ENCODE data around the gene FBXO46. TPM values are rescaled to one million over a fixed set of nuclear protein-coding genes. Genes with fewer than 3 reads are reported as not detected.

Gene FBXO46
- total and polyA plus RNA-seq, 10 of the 15 experiments (the other 5 are each of a cell fraction or from before 2014, with no cell fraction given), result 2.5 to 61.5 (median 13.7) TPM

DNA sequence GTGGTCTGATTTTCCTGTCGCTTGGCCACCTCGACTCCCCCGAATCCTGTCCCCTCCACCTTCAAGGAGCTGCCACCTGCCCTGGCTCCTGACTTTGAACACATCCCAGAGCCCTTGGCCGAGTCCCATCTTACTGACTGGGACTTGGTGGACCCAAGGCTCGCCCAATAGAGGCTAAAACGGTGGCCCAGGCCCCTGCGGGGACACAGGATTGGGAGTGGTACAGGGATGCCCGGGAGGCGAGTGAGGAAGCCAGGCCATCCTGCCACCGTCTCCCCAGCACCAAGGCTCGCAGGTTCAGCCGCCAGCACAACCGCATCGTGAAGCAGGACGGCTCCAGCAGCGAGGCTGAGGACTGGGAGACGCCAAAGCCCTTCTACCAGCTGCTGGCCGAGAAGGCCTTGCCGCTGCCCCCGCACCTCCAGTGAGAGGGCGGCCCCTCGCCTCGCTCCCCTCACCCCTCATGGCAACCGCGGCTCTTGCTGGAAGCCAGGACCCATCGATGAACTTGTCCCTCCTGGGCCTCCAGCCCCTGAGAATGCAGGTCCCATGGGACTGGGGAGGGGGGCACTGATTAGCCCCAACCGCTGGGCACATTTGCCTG, 33.1 kb upstream of the FBXO46 start:
- Histone ChIP-seq H3K79me2 (ENCODE audit: control insufficient read depth, insufficient read depth, low read length) (no peaks in the 10 kb centered on the region), H3K27me3 (replicated peaks in 1 of 2; ENCODE audit: control insufficient read depth in 2 of 2, insufficient read depth in 2 of 2, low read length in 1 of 2) (no peaks in the 10 kb centered on the region), H3K4me3 (no peak overlapping the region), H3K9me3 (replicated peaks; ENCODE audit: control insufficient read depth, insufficient read depth, low read length) (no peaks in the 10 kb centered on the region), H3K36me3 (ENCODE audit: control insufficient read depth in 2 of 2, insufficient read depth in 2 of 2, low read length in 1 of 2) (no peaks in the 10 kb centered on the region), H2AFZ (ENCODE audit: control insufficient read depth, low read depth, low read length) (no peak overlapping the region), H3K9ac (ENCODE audit: control insufficient read depth, insufficient read depth, low read length) (no peak overlapping the region), H3K4me2 (ENCODE audit: control insufficient read depth, insufficient read depth) (no peak overlapping the region), H4K20me1 (ENCODE audit: control insufficient read depth, insufficient read depth) (no peaks in the 10 kb centered on the region), H3K4me1 (ENCODE audit: control insufficient read depth, insufficient read depth, low read length) (no peaks in the 10 kb centered on the region), H3K27ac (ENCODE audit: control insufficient read depth, insufficient read depth) (no peak overlapping the region)
- ChIA-PET SMC1A (ENCODE audit: uncharacterized antibody, unreplicated experiment) (no interaction called here), CTCF (no interaction called here), POLR2A (no interaction called here), RAD21 (ENCODE audit: unreplicated experiment) (no interaction called here)
- BruUV-seq (replicated peaks), result no TSS peak
- ATAC-seq (no peak), DNase-seq (ENCODE audit: low read depth, low spot score) (no peak), FAIRE-seq (no peak)
- in situ Hi-C loops (cut with MboI) (no loop called here), intact Hi-C loops (cut with micrococcal nuclease; ENCODE audit: unreplicated experiment) (no loop called here)
- WGBS (ENCODE audit: insufficient coverage, insufficient replicate concordance, low lambda C conversion rate, missing lambda C conversion rate), result 56% methylated on average over 27 of the region's 27 CpGs
- no peak for TF ChIP-seq GABPA (IDR thresholded peaks at IDR 0.05; ENCODE audit: low read depth)
- no peak for TF ChIP-seq EED (IDR thresholded peaks at IDR 0.05; ENCODE audit: low read depth)
- TF ChIP-seq IKZF2 (IDR thresholded peaks at IDR 0.05), result no peak
- no peak for TF ChIP-seq NFYB (IDR thresholded peaks at IDR 0.05; ENCODE audit: insufficient read depth, low read depth, low read length)
- no peak for TF ChIP-seq ETV6 (conservative IDR thresholded peaks at IDR 0.05 in 1 of 2, IDR thresholded peaks at IDR 0.05 in 1 of 2; ENCODE audit: borderline replicate concordance in 1 of 2, low read depth in 1 of 2)

DNA sequence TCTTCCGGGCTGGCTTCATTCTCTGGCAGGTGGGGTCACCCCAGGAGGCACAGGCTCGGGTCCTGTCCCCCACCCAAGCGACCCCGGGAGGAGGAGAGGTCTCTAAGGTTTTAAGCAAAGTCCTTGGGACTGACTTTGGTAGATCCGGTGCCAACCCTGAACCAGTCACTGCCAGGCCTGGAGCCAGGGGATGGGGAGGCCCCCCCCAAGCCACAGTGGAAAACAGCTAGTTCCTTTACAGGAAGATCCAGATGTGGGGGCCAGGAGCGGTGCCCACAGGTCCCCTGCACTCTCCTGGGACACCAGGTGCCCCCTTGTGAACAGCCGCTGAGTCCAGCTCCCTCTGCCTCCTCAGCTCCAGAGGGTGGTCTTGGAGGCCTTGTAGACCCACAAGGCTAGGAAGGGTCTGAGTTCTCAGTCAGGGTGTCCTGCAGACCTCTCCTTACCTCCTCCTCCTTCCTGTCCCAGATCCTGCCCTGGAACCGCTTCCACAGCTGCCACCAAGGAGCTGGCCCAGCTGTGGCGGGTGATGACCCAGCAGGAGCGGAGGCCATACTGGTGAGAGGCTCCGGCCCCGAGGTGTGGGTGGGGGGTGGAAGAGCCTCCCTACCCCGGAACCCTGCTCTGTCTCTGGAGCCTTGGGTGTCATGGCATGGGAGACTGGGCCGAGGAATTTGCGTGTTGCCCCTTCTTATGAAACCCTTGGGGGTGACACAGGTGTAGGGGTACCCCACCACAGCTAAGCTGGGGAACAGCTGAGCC, 32.4 kb upstream of the FBXO46 start:
- Histone ChIP-seq H3K4me2 (ENCODE audit: control insufficient read depth, insufficient read depth) (no peak overlapping the region), H3K79me2 (ENCODE audit: control insufficient read depth, insufficient read depth, low read length) (no peaks in the 10 kb centered on the region), H3K36me3 (ENCODE audit: control insufficient read depth in 2 of 2, insufficient read depth in 2 of 2, low read length in 1 of 2) (no peaks in the 10 kb centered on the region), H4K20me1 (ENCODE audit: control insufficient read depth, insufficient read depth) (no peaks in the 10 kb centered on the region), H3K27me3 (replicated peaks in 1 of 2; ENCODE audit: control insufficient read depth in 2 of 2, insufficient read depth in 2 of 2, low read length in 1 of 2) (no peaks in the 10 kb centered on the region), H3K4me1 (ENCODE audit: control insufficient read depth, insufficient read depth, low read length) (no peaks in the 10 kb centered on the region), H3K9ac (ENCODE audit: control insufficient read depth, insufficient read depth, low read length) (no peak overlapping the region), H3K27ac (ENCODE audit: control insufficient read depth, insufficient read depth) (no peak overlapping the region), H3K4me3 (no peak overlapping the region), H2AFZ (ENCODE audit: control insufficient read depth, low read depth, low read length) (no peak overlapping the region), H3K9me3 (replicated peaks; ENCODE audit: control insufficient read depth, insufficient read depth, low read length) (no peaks in the 10 kb centered on the region)
- in situ Hi-C loops (cut with MboI) (no loop called here), intact Hi-C loops (cut with micrococcal nuclease; ENCODE audit: unreplicated experiment) (no loop called here)
- no peak for FAIRE-seq
- POLR2A ChIA-PET, result no interaction called here
- SMC1A ChIA-PET (ENCODE audit: uncharacterized antibody, unreplicated experiment), result interaction anchor here (0.8 kb wide), 1 partner anchor 46 kb away, joined by 3 read pairs; no protein-coding TSS in a partner anchor
- DNase-seq (ENCODE audit: low read depth, low spot score), result no peak
- CTCF ChIA-PET, result interaction anchor here (0.7 to 1.0 kb wide), 2 partner anchors 10 to 16 kb away, joined by 3 to 5 read pairs; no protein-coding TSS in a partner anchor
- no TSS peak for BruUV-seq (replicated peaks)
- 56% methylated on average over 15 of the region's 15 CpGs for WGBS (ENCODE audit: insufficient coverage, insufficient replicate concordance, low lambda C conversion rate, missing lambda C conversion rate)
- no peak for ATAC-seq
- RAD21 ChIA-PET (ENCODE audit: unreplicated experiment), result no interaction called here
- TF ChIP-seq, protein P1, sequence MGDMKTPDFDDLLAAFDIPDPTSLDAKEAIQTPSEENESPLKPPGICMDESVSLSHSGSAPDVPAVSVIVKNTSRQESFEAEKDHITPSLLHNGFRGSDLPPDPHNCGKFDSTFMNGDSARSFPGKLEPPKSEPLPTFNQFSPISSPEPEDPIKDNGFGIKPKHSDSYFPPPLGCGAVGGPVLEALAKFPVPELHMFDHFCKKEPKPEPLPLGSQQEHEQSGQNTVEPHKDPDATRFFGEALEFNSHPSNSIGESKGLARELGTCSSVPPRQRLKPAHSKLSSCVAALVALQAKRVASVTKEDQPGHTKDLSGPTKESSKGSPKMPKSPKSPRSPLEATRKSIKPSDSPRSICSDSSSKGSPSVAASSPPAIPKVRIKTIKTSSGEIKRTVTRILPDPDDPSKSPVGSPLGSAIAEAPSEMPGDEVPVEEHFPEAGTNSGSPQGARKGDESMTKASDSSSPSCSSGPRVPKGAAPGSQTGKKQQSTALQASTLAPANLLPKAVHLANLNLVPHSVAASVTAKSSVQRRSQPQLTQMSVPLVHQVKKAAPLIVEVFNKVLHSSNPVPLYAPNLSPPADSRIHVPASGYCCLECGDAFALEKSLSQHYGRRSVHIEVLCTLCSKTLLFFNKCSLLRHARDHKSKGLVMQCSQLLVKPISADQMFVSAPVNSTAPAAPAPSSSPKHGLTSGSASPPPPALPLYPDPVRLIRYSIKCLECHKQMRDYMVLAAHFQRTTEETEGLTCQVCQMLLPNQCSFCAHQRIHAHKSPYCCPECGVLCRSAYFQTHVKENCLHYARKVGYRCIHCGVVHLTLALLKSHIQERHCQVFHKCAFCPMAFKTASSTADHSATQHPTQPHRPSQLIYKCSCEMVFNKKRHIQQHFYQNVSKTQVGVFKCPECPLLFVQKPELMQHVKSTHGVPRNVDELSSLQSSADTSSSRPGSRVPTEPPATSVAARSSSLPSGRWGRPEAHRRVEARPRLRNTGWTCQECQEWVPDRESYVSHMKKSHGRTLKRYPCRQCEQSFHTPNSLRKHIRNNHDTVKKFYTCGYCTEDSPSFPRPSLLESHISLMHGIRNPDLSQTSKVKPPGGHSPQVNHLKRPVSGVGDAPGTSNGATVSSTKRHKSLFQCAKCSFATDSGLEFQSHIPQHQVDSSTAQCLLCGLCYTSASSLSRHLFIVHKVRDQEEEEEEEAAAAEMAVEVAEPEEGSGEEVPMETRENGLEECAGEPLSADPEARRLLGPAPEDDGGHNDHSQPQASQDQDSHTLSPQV (IDR thresholded peaks at IDR 0.05), result no peak
- TF ChIP-seq NFYA (IDR thresholded peaks at IDR 0.05; ENCODE audit: borderline replicate concordance, low read depth, low read length) (no peak), SREBF1 (IDR thresholded peaks at IDR 0.05; ENCODE audit: low read length) (no peak), ESRRA (IDR thresholded peaks at IDR 0.05; ENCODE audit: low read length) (no peak), EGR1 (IDR thresholded peaks at IDR 0.05; ENCODE audit: borderline replicate concordance in 1 of 2, low read depth in 2 of 2, low read length in 2 of 2) (no peak), ZNF274 (IDR thresholded peaks at IDR 0.05; ENCODE audit: insufficient read depth, insufficient read length) (no peak), BACH1 (IDR thresholded peaks at IDR 0.05; ENCODE audit: borderline replicate concordance) (no peak), PAX8 (IDR thresholded peaks at IDR 0.05) (no peak)
